Stromal cell of bone marrow (primary cell): Measurements from ENCODE around the gene ARRB1.
"Not testable (repeated sequence)": the region's sequence is repeated elsewhere in the genome, so short reads cannot be mapped to it uniquely, and the experiment has no call there.

Source experiments
- DNase-seq: peaks from one replicate; pipeline ENCODE4 v3.0.0-alpha.2; 2012; ENCODE audit warnings: low read depth

The ARRB1 gene

GRCh38 chr11:75351541-75351790, at the start of gene ARRB1:
TSS of gene ARRB1 (minus strand) at chr11:75351661. CDS start at chr11:75351607, 54 bp downstream.
- no peak for DNase-seq

- no peak for DNase-seq
Observed at GRCh38 chr11:75400146-75400865, 48.8 kb upstream of the ARRB1 start.

GRCh38 chr11:75399344-75400145, 48.1 kb upstream of the ARRB1 start, which contains the start of gene RPS3:
TSS of gene RPS3 (plus strand) at chr11:75399518. CDS start at chr11:75399548, 30 bp downstream.
- DNase-seq, result peak; percentile 87

- DNase-seq, result no peak
Observed at GRCh38 chr11:75398906-75399305, 47.4 kb upstream of the ARRB1 start.

- DNase-seq, result no peak
Observed at GRCh38 chr11:75394085-75394840, 42.8 kb upstream of the ARRB1 start.

GRCh38 chr11:75389925-75390324, 38.5 kb upstream of the ARRB1 start:
- no peak for DNase-seq

GRCh38 chr11:75389276-75389605, 37.8 kb upstream of the ARRB1 start:
- DNase-seq, result no peak

- DNase-seq, result peak; percentile 71
Observed at GRCh38 chr11:75388386-75389275, 37.2 kb upstream of the ARRB1 start.

GRCh38 chr11:75387736-75388294, 36.4 kb upstream of the ARRB1 start:
- no peak for DNase-seq

GRCh38 chr11:75386942-75387630, 35.6 kb upstream of the ARRB1 start:
- DNase-seq, result no peak

GRCh38 chr11:75384438-75385080, 33.1 kb upstream of the ARRB1 start:
- peak; percentile 39 for DNase-seq

- DNase-seq, result no peak
Observed at GRCh38 chr11:75383246-75383645, 31.8 kb upstream of the ARRB1 start.

GRCh38 chr11:75380716-75381420, 29.4 kb upstream of the ARRB1 start:
- no peak for DNase-seq

- DNase-seq, result no peak
Observed at GRCh38 chr11:75380245-75380644, 28.8 kb upstream of the ARRB1 start.

- not testable (repeated sequence) for DNase-seq
Observed at GRCh38 chr11:75378776-75379175, 27.3 kb upstream of the ARRB1 start.

- DNase-seq, result no peak
Observed at GRCh38 chr11:75376175-75376574, 24.7 kb upstream of the ARRB1 start.

GRCh38 chr11:75375626-75376025, 24.2 kb upstream of the ARRB1 start:
- DNase-seq, result no peak

GRCh38 chr11:75374646-75375045, 23.2 kb upstream of the ARRB1 start:
- no peak for DNase-seq

- no peak for DNase-seq
Observed at GRCh38 chr11:75373201-75373600, 21.7 kb upstream of the ARRB1 start.
